H1 (cell line): ENCODE measurements around the gene ZSCAN10. TPM values are rescaled to one million over a fixed set of nuclear protein-coding genes. Genes with fewer than 3 reads are reported as not detected.

Experiments
- CTCF ChIA-PET: fragments of 300-600 bp; sonication (Branson Sonifier 250); formaldehyde crosslinking; loops from one replicate; lab custom pipeline; 2021; ENCODE audit not compliant: partially characterized antibody; lab: Charles Lee
- POLR2A ChIA-PET: fragments of 300-600 bp; sonication (Branson Sonifier 250); formaldehyde crosslinking; loops from one replicate; lab custom pipeline; 2021; ENCODE audit warnings: inconsistent platforms; ENCODE audit not compliant: partially characterized antibody; lab: Charles Lee
- DNase-seq, 2 experiments: peaks; one replicate each; pipeline versions ENCODE4 v3.0.0 to v3.0.0-alpha.2; 2010 to 2022; ENCODE audit warnings: low spot score in 2 of 2, low read depth in 1 of 2, mixed read lengths in 1 of 2
- FAIRE-seq: peaks from 2 replicates; lab custom pipeline; 2011; peaks lifted over from hg19 to GRCh38; lab: Jason Lieb, UNC
- H2AFZ ChIP-seq: 2 replicates; pipeline ENCODE4 v1.8.1; 2012; ENCODE audit warnings: low read length, inconsistent platforms
- H2AK5ac ChIP-seq: 2 replicates; pipeline ENCODE4 v1.6.1; 2013; ENCODE audit warnings: low read depth, low read length
- H2BK120ac ChIP-seq: replicated peaks from 2 replicates; pipeline ENCODE3; 2013; ENCODE audit warnings: low read depth, low read length, inconsistent platforms
- H2BK12ac ChIP-seq: 2 replicates; pipeline ENCODE4 v1.6.1; 2013; ENCODE audit warnings: low read depth, low read length
- H2BK15ac ChIP-seq: 2 replicates; pipeline ENCODE4 v1.6.1; 2013; ENCODE audit warnings: low read length
- H2BK20ac ChIP-seq: 2 replicates; pipeline ENCODE4 v1.6.1; 2013; ENCODE audit warnings: low read length
- H2BK5ac ChIP-seq: 2 replicates; pipeline ENCODE4 v1.6.1; 2013; ENCODE audit warnings: low read depth, low read length
- H3K14ac ChIP-seq: 2 replicates; pipeline ENCODE4 v1.6.1; 2013; ENCODE audit warnings: inconsistent platforms; ENCODE audit not compliant: insufficient read length
- H3K18ac ChIP-seq: 2 replicates; pipeline ENCODE4 v1.6.1; 2013; ENCODE audit warnings: low read length; ENCODE audit errors: extremely low read depth
- H3K23ac ChIP-seq: 2 replicates; pipeline ENCODE4 v1.6.1; 2013; ENCODE audit warnings: inconsistent platforms; ENCODE audit not compliant: insufficient read length
- H3K23me2 ChIP-seq: 2 replicates; pipeline ENCODE4 v1.6.1; 2013; ENCODE audit warnings: low read depth, low read length
- H3K27ac ChIP-seq: 2 replicates; pipeline ENCODE4 v1.6.1; 2011; ENCODE audit warnings: low read depth, low read length, inconsistent platforms
- H3K27me3 ChIP-seq, 4 experiments: replicated peaks in 1 of 4; 1 replicate in 1 of 4; 2 replicates in 3 of 4; pipeline versions ENCODE4 v1.6.1 to v1.8.1; 2011 to 2013; ENCODE audit warnings: low read length in 3 of 4, mild to moderate bottlenecking in 3 of 4, inconsistent platforms in 2 of 4, mixed read lengths in 2 of 4, moderate library complexity in 1 of 4; ENCODE audit not compliant: control insufficient read depth in 3 of 4, insufficient read depth in 3 of 4; ENCODE audit errors: extremely low read depth in 1 of 4
- H3K36me3 ChIP-seq, 4 experiments: 2 replicates each; pipeline versions ENCODE4 v1.6.1 to v1.8.1; 2011 to 2013; ENCODE audit warnings: mild to moderate bottlenecking in 4 of 4, low read length in 3 of 4, moderate library complexity in 2 of 4, control low read depth in 1 of 4, inconsistent platforms in 1 of 4; ENCODE audit not compliant: insufficient read depth in 4 of 4, control insufficient read depth in 2 of 4
- H3K4ac ChIP-seq: replicated peaks from 2 replicates; pipeline ENCODE3; 2013; ENCODE audit warnings: low read length, low read depth, mixed read lengths, inconsistent platforms; ENCODE audit not compliant: insufficient read length
- H3K4me1 ChIP-seq, 4 experiments: replicated peaks in 1 of 4; 1 replicate in 1 of 4; 2 replicates in 3 of 4; pipeline versions ENCODE4 v1.6.1 to v1.8.1; 2011 to 2013; ENCODE audit warnings: low read length in 3 of 4, inconsistent platforms in 2 of 4, mixed read lengths in 1 of 4; ENCODE audit not compliant: insufficient read depth in 4 of 4, control insufficient read depth in 3 of 4
- H3K4me2 ChIP-seq, 2 experiments: 2 replicates each; pipeline versions ENCODE4 v1.6.1 to v1.8.1; 2011 to 2013; ENCODE audit warnings: low read depth in 2 of 2, low read length in 2 of 2, control low read depth in 1 of 2, inconsistent platforms in 1 of 2, mild to moderate bottlenecking in 1 of 2; ENCODE audit not compliant: insufficient read depth in 1 of 2
- H3K4me3 ChIP-seq, 4 experiments: fragments of 200-600, 300-600 bp in 1 of 4; sonication (generic), shearing (Covaris generic), sonication (Bioruptor Twin) in 1 of 4; 2 replicates each; pipeline versions ENCODE4 v1.5.1 to v1.8.1; 2011 to 2016; ENCODE audit warnings: low read length in 4 of 4, low read depth in 3 of 4, control low read depth in 2 of 4, inconsistent platforms in 2 of 4, mild to moderate bottlenecking in 2 of 4, mixed read lengths in 1 of 4, moderate library complexity in 1 of 4; ENCODE audit not compliant: insufficient read depth in 2 of 4; ENCODE audit errors: extremely low read depth in 1 of 4
- H3K56ac ChIP-seq: replicated peaks from 2 replicates; pipeline ENCODE3; 2013; ENCODE audit warnings: low read depth, mild to moderate bottlenecking, mixed read lengths, low read length, inconsistent platforms; ENCODE audit not compliant: insufficient read length
- H3K79me1 ChIP-seq: 2 replicates; pipeline ENCODE4 v1.6.1; 2013; ENCODE audit warnings: low read depth, low read length, control low read depth
- H3K79me2 ChIP-seq, 2 experiments: 2 replicates each; pipeline versions ENCODE4 v1.6.1 to v1.8.1; 2012 to 2013; ENCODE audit warnings: low read length in 2 of 2, mild to moderate bottlenecking in 2 of 2, inconsistent platforms in 1 of 2; ENCODE audit not compliant: insufficient read depth in 2 of 2, control insufficient read depth in 1 of 2
- H3K9ac ChIP-seq, 4 experiments: replicated peaks in 1 of 4; 1 replicate in 1 of 4; 2 replicates in 3 of 4; pipeline versions ENCODE4 v1.6.1 to v1.8.1; 2011 to 2013; ENCODE audit warnings: low read depth in 3 of 4, low read length in 3 of 4, control low read depth in 2 of 4, mild to moderate bottlenecking in 2 of 4, moderate library complexity in 2 of 4, inconsistent platforms in 1 of 4; ENCODE audit errors: extremely low read depth in 1 of 4
- H3K9me3 ChIP-seq, 2 experiments: 2 replicates each; pipeline versions ENCODE4 v1.6.1 to v1.8.1; 2012 to 2013; ENCODE audit warnings: mild to moderate bottlenecking in 2 of 2, moderate library complexity in 2 of 2, control low read depth in 1 of 2, inconsistent platforms in 1 of 2, low read depth in 1 of 2, low read length in 1 of 2, mixed read lengths in 1 of 2; ENCODE audit not compliant: insufficient read depth in 2 of 2
- H4K20me1 ChIP-seq, 2 experiments: replicated peaks in 1 of 2; 2 replicates each; pipeline versions ENCODE3 to v1.8.1; 2011 to 2013; ENCODE audit warnings: inconsistent platforms in 2 of 2, low read length in 2 of 2, mild to moderate bottlenecking in 1 of 2; ENCODE audit not compliant: insufficient read depth in 2 of 2, control insufficient read depth in 1 of 2
- H4K5ac ChIP-seq: 2 replicates; pipeline ENCODE4 v1.6.1; 2013; ENCODE audit warnings: low read length, low read depth, mixed read lengths, inconsistent platforms; ENCODE audit not compliant: insufficient read length
- H4K8ac ChIP-seq: 2 replicates; pipeline ENCODE4 v1.8.0; 2013; ENCODE audit warnings: mild to moderate bottlenecking, moderate library complexity, low read length, inconsistent platforms; ENCODE audit not compliant: insufficient read depth; ENCODE audit errors: extremely low read depth
- H4K91ac ChIP-seq: replicated peaks from 2 replicates; pipeline ENCODE3; 2013; ENCODE audit warnings: low read length, mixed read lengths, inconsistent platforms; ENCODE audit not compliant: insufficient read length
- ATF3 ChIP-seq: IDR thresholded peaks from 2 replicates; pipeline ENCODE4 v1.6.1; 2011; ENCODE audit warnings: low read depth, mild to moderate bottlenecking, low read length; ENCODE audit not compliant: insufficient read depth
- BACH1 ChIP-seq: IDR thresholded peaks from 2 replicates; pipeline ENCODE4 v1.6.1; 2012; ENCODE audit warnings: low read length, improper control_type of control experiment
- CREB1 ChIP-seq: IDR thresholded peaks from 2 replicates; pipeline ENCODE4 v1.6.1; 2012; ENCODE audit warnings: inconsistent platforms
- CTCF ChIP-seq, 3 experiments: IDR thresholded peaks; 1 replicate in 2 of 3; 2 replicates in 1 of 3; pipeline versions ENCODE4 v1.5.1 to v1.6.1; 2011; ENCODE audit warnings: low read length in 3 of 3, mild to moderate bottlenecking in 3 of 3, inconsistent platforms in 2 of 3, low read depth in 1 of 3, moderate library complexity in 1 of 3; ENCODE audit not compliant: insufficient read depth in 1 of 3; ENCODE audit errors: control extremely low read depth in 1 of 3
- KDM5A ChIP-seq: fragments of 200-600 bp; IDR thresholded peaks from 2 replicates; pipeline ENCODE4 v1.7.1; 2012; ENCODE audit warnings: mild to moderate bottlenecking, low read length, inconsistent platforms, mixed read lengths
- POU5F1 ChIP-seq: IDR thresholded peaks from 2 replicates; pipeline ENCODE4 v1.6.1; 2011; ENCODE audit warnings: low read depth, mild to moderate bottlenecking, low read length, moderate library complexity
- SUZ12 ChIP-seq: fragments of 200-600 bp; sonication (generic); IDR thresholded peaks from 2 replicates; pipeline ENCODE4 v1.6.1; 2012; ENCODE audit warnings: mild to moderate bottlenecking, inconsistent platforms, low read length, moderate library complexity, mixed read lengths
- USF2 ChIP-seq: IDR thresholded peaks from 2 replicates; pipeline ENCODE4 v1.6.1; 2011; ENCODE audit warnings: low read length, improper control_type of control experiment
- WGBS, 2 experiments: shearing (Covaris generic) in 1 of 2; methylation state at CpG; one replicate each; pipeline versions ENCODE4 v1.1.6 to v1.1.7; 2013 to 2015; ENCODE audit warnings: low lambda C conversion rate in 2 of 2, mixed read lengths in 2 of 2, inconsistent platforms in 1 of 2, low coverage in 1 of 2, missing lambda C conversion rate in 1 of 2; ENCODE audit not compliant: insufficient replicate concordance in 2 of 2, insufficient coverage in 1 of 2, insufficient read length in 1 of 2; ENCODE audit errors: extremely low coverage in 1 of 2, missing lambda C conversion rate in 1 of 2; 5-methylcytosine and 5-hydroxymethylcytosine counted together
- polyA plus RNA-seq, 7 experiments: library from polyadenylated mRNA; depleted of rRNA in 3 of 7; stranded (reverse) in 5 of 7; unstranded in 2 of 7; fragments of >200 nt in 5 of 7; fragments of 200-250 nt in 2 of 7; gene quantifications; 1 replicate in 5 of 7; 2 replicates in 1 of 7; 4 replicates in 1 of 7; pipeline versions ENCODE4 v1.2.1 to v1.2.3, GENCODE V29; 2011 to 2013; ENCODE audit warnings: missing spikeins in 2 of 7, mixed read lengths in 2 of 7
- total RNA-seq: library from RNA; stranded (reverse); fragmentation: NEBNext Ultra II Directional; extraction: Animal tissue kit (Norgen Biotek cat#: 25700); gene quantifications from 2 replicates; pipeline ENCODE4 v1.2.1, GENCODE V29; 2021

The ZSCAN10 gene
- total and polyA plus RNA-seq, 2 of the 8 experiments (the other 6 are each of a cell fraction or from before 2014, with no cell fraction given): 209 to 314 TPM

GRCh38 chr16:3086596-3087242, 12.4 kb downstream of the ZSCAN10 start:
- Histone ChIP-seq H3K36me3 (peaks cover 20 to 38% (median 30%) of the 10 kb centered on the region in 4 experiments), H3K27ac (no peak overlapping the region; the same call in 1 of the 2 replicates), H4K20me1 (peaks cover 13 to 20% of the 10 kb centered on the region in 2 experiments), H3K4me1 (peaks cover 0 to 6% (median 5%) of the 10 kb centered on the region in 4 experiments; a peak in 6 of 7 replicates), H2BK20ac (0 out of 2 replicates have a peak overlapping the region, but pooled peaks have one; percentile 7), H2BK120ac (no peak overlapping the region), H3K9ac (no peak overlapping the region), H3K79me2 (peaks cover 0 to 5% of the 10 kb centered on the region in 2 experiments; a peak in 1 of 4 replicates), H4K8ac (peak overlapping the region; percentile 36; the same call in 1 of the 2 replicates), H3K4me2 (no peak overlapping the region), H2BK15ac (no peak overlapping the region), H4K5ac (no peak overlapping the region), H2BK5ac (peak overlapping the region; percentile 52; the same call in 1 of the 2 replicates), H3K27me3 (no peaks in the 10 kb centered on the region), H3K4ac (no peak overlapping the region), H3K14ac (no peak overlapping the region), H2BK12ac (no peak overlapping the region), H3K18ac (no peak overlapping the region), H3K79me1 (peaks cover 3% of the 10 kb centered on the region), H3K56ac (no peak overlapping the region), H4K91ac (no peak overlapping the region), H3K9me3 (no peaks in the 10 kb centered on the region), H3K4me3 (no peak overlapping the region), H2AK5ac (no peak overlapping the region), H2AFZ (no peak overlapping the region), H3K23me2 (no peaks in the 10 kb centered on the region), H3K23ac (no peak overlapping the region)
- FAIRE-seq: no peak
- DNase-seq: no peak
- 89% methylated on average over 14 of the region's 14 CpGs; no CpG with 5 or more reads in 1 of the 2 experiments for WGBS, 2 experiments
- ChIA-PET CTCF (interaction anchor here (1.0 to 36.8 kb wide), 16 partner anchors 9 to 115 kb away, joined by 3 to 619 read pairs (median 6); partner anchors contain the start of genes IL32, ZNF205, ZNF213 and ZSCAN10), POLR2A (interaction anchor here (0.7 to 8.3 kb wide), 22 partner anchors 11 to 117 kb away, joined by 3 to 137 read pairs (median 5); partner anchors contain the start of genes CLDN6, HCFC1R1, IL32 and THOC6)
- TF ChIP-seq BACH1 (no peak), ATF3 (no peak), KDM5A (no peak), CTCF (IDR thresholded peaks at IDR 0.05; ENCODE audit: control extremely low read depth in 1 of 3, insufficient read depth in 1 of 3, low read depth in 1 of 3, low read length in 3 of 3) (no peak), CREB1 (no peak), POU5F1 (no peak), USF2 (no peak), SUZ12 (no peak)
